Suprapubic skin (tissue), 4 donors: ENCODE results near the gene SLC12A2.

Source experiments
- CTCF ChIP-seq, 2 donors: fragments of 200-600 bp in 1 of 2; fragments of 450-650 bp in 1 of 2; sonication (generic) in 1 of 2; IDR thresholded peaks; one replicate each; pipeline ENCODE4 v1.5.1; 2016 to 2019; ENCODE audit warnings: antibody characterized with exemption in 2 of 2, mild to moderate bottlenecking in 1 of 2, moderate library complexity in 1 of 2
- POLR2A ChIP-seq, 2 donors: fragments of 450-650 bp; IDR thresholded peaks; one replicate each; pipeline ENCODE4 v1.6.1; 2017; ENCODE audit warnings: antibody characterized with exemption in 2 of 2, mild to moderate bottlenecking in 2 of 2, moderate library complexity in 2 of 2
- POLR2AphosphoS5 ChIP-seq, 3 donors: sonication (generic); formaldehyde crosslinking; IDR thresholded peaks; one replicate each; pipeline ENCODE4 v1.6.1; 2017; ENCODE audit warnings: antibody characterized with exemption in 3 of 3

DNA sequence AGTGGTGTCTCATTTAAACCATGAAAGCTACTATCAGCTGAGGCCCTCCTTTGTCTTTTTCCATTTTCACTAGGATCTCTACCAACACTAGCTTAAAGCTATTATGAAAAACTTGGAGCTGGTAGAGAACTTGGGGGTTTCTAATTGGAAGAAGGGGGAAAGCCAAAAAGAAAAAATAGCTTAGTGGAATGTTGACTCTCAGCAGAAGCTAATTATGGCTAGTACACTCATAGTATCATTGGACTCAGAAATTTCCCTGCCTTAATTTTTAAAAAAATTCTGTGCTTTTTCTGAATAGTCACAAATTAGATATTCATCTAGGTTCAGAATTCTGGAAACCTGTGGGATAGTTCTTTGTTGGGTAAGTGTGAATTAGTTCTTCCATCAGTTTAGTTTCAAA, 8.0 kb downstream of the SLC12A2 start:
- TF ChIP-seq CTCF (IDR thresholded peaks at IDR 0.05) (no peak), POLR2A (IDR thresholded peaks at IDR 0.05) (no peak), POLR2AphosphoS5 (IDR thresholded peaks at IDR 0.05) (no peak)
